ENCODE measurements around the gene TMEM8B.

DNA sequence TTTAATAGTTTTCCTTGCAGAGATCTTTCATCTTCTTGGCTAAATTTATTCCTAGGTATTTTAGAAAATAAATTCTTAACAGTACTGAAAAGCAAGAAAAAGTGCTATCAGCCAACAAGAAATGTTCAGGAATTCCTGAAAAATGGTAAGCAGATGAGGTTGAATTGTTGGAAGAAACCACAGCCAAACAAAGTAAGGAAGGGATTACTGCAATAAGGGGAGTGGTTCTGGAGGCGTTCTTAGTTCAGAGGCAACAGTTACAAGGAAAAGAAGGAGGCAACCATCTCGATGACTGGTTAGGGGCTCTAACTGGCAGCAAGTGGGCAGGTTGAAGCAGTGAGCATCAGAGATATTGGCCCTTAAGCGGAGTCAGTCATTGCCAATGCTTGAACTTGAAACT lies 54.0 kb downstream of the TMEM8B start:
- TF ChIP-seq POLR2A (IDR thresholded peaks at IDR 0.05): no peak
- TF ChIP-seq, protein P1, sequence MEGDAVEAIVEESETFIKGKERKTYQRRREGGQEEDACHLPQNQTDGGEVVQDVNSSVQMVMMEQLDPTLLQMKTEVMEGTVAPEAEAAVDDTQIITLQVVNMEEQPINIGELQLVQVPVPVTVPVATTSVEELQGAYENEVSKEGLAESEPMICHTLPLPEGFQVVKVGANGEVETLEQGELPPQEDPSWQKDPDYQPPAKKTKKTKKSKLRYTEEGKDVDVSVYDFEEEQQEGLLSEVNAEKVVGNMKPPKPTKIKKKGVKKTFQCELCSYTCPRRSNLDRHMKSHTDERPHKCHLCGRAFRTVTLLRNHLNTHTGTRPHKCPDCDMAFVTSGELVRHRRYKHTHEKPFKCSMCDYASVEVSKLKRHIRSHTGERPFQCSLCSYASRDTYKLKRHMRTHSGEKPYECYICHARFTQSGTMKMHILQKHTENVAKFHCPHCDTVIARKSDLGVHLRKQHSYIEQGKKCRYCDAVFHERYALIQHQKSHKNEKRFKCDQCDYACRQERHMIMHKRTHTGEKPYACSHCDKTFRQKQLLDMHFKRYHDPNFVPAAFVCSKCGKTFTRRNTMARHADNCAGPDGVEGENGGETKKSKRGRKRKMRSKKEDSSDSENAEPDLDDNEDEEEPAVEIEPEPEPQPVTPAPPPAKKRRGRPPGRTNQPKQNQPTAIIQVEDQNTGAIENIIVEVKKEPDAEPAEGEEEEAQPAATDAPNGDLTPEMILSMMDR (IDR thresholded peaks at IDR 0.05): no peak
